K562 (cell line): ENCODE data around the gene RPS27. TPM values are rescaled to one million over a fixed set of nuclear protein-coding genes. Genes with fewer than 3 reads are reported as not detected.

Experiments
- ARNT ChIP-seq, 2 experiments: fragments of 450-650 bp; IDR thresholded peaks; 2 replicates each; pipeline ENCODE4 v1.6.1; 2016; ENCODE audit warnings: mild to moderate bottlenecking in 1 of 2
- CHD2 ChIP-seq: IDR thresholded peaks from 2 replicates; pipeline ENCODE4 v1.6.1; 2011; ENCODE audit warnings: low read depth, low read length
- E2F3 ChIP-seq: fragments of 250-450 bp; sonication (Bioruptor Pico); IDR thresholded peaks from 2 replicates; pipeline ENCODE4 v1.4.0; 2020; ENCODE audit warnings: mild to moderate bottlenecking
- EWSR1 ChIP-seq: fragments of 450-650 bp; IDR thresholded peaks from 2 replicates; pipeline ENCODE4 v1.6.1; 2018; ENCODE audit warnings: borderline replicate concordance, mild to moderate bottlenecking, low read depth, moderate library complexity; ENCODE audit not compliant: partially characterized antibody
- FOXJ2 ChIP-seq: fragments of 200-800 bp; sonication (Bioruptor generic); IDR thresholded peaks from 2 replicates; pipeline ENCODE4 v1.6.1; 2016; ENCODE audit warnings: missing genetic modification characterization, missing compliant biosample characterization
- HSF4 ChIP-seq: fragments of 250-450 bp; sonication (Bioruptor Pico); IDR thresholded peaks from 2 replicates; pipeline ENCODE4 v2.1.2; 2022; ENCODE audit warnings: mild to moderate bottlenecking, moderate library complexity, borderline replicate concordance
- MAZ ChIP-seq, 2 experiments: fragments of 450-650 bp in 1 of 2; sonication (generic) in 1 of 2; formaldehyde crosslinking; IDR thresholded peaks in 1 of 2; conservative IDR thresholded peaks in 1 of 2; 2 replicates each; pipeline versions ENCODE4 v1.4.0 to v1.5.0; 2020; ENCODE audit warnings: mild to moderate bottlenecking in 1 of 2, missing genetic modification reagents in 1 of 2
- NFRKB ChIP-seq: fragments of 450-650 bp; IDR thresholded peaks from 2 replicates; pipeline ENCODE4 v1.6.1; 2016; ENCODE audit warnings: low read depth
- POLR3G ChIP-seq: IDR thresholded peaks from 2 replicates; pipeline ENCODE4 v1.6.1; 2011; ENCODE audit not compliant: insufficient read length, insufficient replicate concordance; ENCODE audit errors: extremely low read depth
- RBM22 ChIP-seq: fragments of 200-400 bp; formaldehyde crosslinking; IDR thresholded peaks from 2 replicates; pipeline ENCODE4 v1.6.1; 2018; ENCODE audit warnings: low read length, low read depth; ENCODE audit not compliant: poor library complexity, severe bottlenecking
- RHOXF2B ChIP-seq: fragments of 250-450 bp; sonication (Bioruptor Pico); conservative IDR thresholded peaks from 2 replicates; pipeline ENCODE4 v1.5.1; 2021
- SIN3B ChIP-seq: fragments of 450-650 bp; IDR thresholded peaks from 2 replicates; pipeline ENCODE4 v1.6.1; 2017; ENCODE audit warnings: low read depth, mild to moderate bottlenecking, moderate library complexity
- SMC3 ChIP-seq: conservative IDR thresholded peaks from 2 replicates; pipeline ENCODE4 v1.6.1; 2011; ENCODE audit warnings: low read depth, low read length, improper control_type of control experiment; ENCODE audit not compliant: insufficient read depth
- ZC3H8 ChIP-seq: fragments of 450-650 bp; IDR thresholded peaks from 2 replicates; pipeline ENCODE4 v1.6.1; 2017
- ZKSCAN8 ChIP-seq: fragments of 200-800 bp; sonication (Bioruptor generic); IDR thresholded peaks from 2 replicates; pipeline ENCODE4 v1.6.1; 2016; ENCODE audit warnings: missing genetic modification characterization, missing compliant biosample characterization
- ZNF311 ChIP-seq: fragments of 250-450 bp; sonication (Bioruptor Pico); IDR thresholded peaks from 2 replicates; pipeline ENCODE4 v1.4.0; 2020; ENCODE audit warnings: mild to moderate bottlenecking, moderate library complexity
- ZNF696 ChIP-seq: fragments of 250-450 bp; sonication (Bioruptor Pico); conservative IDR thresholded peaks from 2 replicates; pipeline ENCODE4 v1.4.0; 2020; ENCODE audit warnings: mild to moderate bottlenecking, moderate library complexity
- polyA plus RNA-seq, 8 experiments: library from polyadenylated mRNA; depleted of rRNA in 4 of 8; stranded (reverse) in 5 of 8; unstranded in 3 of 8; fragments of >200 nt; fragmentation: Nextera tagmentation in 2 of 8; fragmentation: Illumina TruSeq in 1 of 8; extraction: Ambion mirVana in 2 of 8; extraction: Trizol in 1 of 8; gene quantifications; 2 replicates each; pipeline versions ENCODE4 v1.2.1 to v1.2.3, GENCODE V29; 2011 to 2014; ENCODE audit warnings: inconsistent platforms in 1 of 8, missing spikeins in 1 of 8
- total RNA-seq, 7 experiments: library from RNA; depleted of rRNA in 6 of 7; stranded (reverse); fragments of >200 nt in 6 of 7; fragmentation: Illumina TruSeq in 2 of 7; extraction: Trizol in 2 of 7; gene quantifications; 2 replicates each; pipeline versions ENCODE4 v1.2.1 to v1.2.3, GENCODE V29; 2011 to 2021; ENCODE audit warnings: low replicate concordance in 1 of 7
- TF ChIP-seq, protein P1 (sequence below), 2 experiments: fragments of 450-650 bp; conservative IDR thresholded peaks; 2 replicates each; pipeline ENCODE4 v1.6.1; 2017; ENCODE audit warnings: mild to moderate bottlenecking in 2 of 2, moderate library complexity in 2 of 2

The RPS27 gene
- total and polyA plus RNA-seq, 9 of the 15 experiments (the other 6 are each of a cell fraction or from before 2014, with no cell fraction given) = 2,091 to 9,377 (median 6,706) TPM

DNA sequence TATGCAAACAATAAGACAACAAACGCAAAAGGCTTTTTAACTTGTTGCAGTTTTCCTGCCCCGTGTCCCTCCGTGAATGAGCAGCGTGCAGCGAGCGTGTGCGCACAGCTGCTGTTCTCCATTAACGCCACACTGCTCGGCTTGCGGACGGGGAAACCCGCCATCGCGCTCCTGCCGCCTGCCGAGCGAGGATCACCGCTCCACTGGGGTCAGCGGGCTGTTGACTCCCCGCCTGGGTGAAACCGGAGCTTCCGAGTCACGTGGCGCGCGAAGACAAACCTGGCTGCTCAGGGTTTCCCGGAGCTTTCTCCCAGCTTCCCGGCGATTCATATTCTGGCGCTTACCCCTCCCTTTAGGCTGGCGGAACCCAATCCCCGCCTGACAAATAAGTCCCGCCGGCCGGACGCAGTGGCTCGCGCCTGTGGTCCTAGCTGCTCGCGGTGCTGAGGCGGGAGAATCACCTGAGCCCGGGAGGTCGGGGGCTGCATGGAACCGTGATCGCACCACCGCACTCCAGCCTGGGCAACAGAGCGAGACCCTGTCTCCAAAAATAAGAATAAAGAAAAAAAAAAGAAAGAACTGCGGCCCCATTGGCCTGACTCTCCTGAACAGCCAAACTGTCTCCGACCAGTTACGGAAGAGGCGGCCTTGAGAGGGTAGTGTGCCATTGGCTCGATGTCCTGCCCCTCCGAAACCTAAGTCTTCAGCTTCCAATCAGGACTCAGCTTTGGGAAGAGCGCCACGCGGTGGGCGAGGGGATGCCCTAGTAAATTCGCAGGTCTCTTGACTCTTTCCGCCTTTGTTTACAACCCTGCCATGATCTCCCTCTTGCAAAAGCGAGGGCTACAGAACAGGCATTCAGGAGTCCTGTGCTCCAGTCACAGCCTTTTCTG lies 23.2 kb upstream of the RPS27 start, which contains the start of gene CREB3L4 (continued):
- TF ChIP-seq ZC3H8 = no peak
- 0 out of 2 replicates have a peak, but pooled peaks have one; percentile 40 for TF ChIP-seq RHOXF2B (CRISPR knock-in tag)
- peak; percentile 82; the same call in 1 of the 2 replicates for TF ChIP-seq FOXJ2 (tag)
- TF ChIP-seq HSF4 (CRISPR knock-in tag) = no peak
- no peak for TF ChIP-seq RBM22
- TF ChIP-seq NFRKB = peak; percentile 85
- peak; percentile 82 for TF ChIP-seq CHD2
- no peak for TF ChIP-seq EWSR1
- TF ChIP-seq SIN3B = peak; percentile 32; the same call in 1 of the 2 replicates
- no peak; the same call in 1 of the 2 replicates for TF ChIP-seq E2F3 (CRISPR knock-in tag)
- no peak for TF ChIP-seq ZNF311 (CRISPR knock-in tag)
- TF ChIP-seq, protein P1, sequence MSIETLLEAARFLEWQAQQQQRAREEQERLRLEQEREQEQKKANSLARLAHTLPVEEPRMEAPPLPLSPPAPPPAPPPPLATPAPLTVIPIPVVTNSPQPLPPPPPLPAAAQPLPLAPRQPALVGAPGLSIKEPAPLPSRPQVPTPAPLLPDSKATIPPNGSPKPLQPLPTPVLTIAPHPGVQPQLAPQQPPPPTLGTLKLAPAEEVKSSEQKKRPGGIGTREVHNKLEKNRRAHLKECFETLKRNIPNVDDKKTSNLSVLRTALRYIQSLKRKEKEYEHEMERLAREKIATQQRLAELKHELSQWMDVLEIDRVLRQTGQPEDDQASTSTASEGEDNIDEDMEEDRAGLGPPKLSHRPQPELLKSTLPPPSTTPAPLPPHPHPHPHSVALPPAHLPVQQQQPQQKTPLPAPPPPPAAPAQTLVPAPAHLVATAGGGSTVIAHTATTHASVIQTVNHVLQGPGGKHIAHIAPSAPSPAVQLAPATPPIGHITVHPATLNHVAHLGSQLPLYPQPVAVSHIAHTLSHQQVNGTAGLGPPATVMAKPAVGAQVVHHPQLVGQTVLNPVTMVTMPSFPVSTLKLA (conservative IDR thresholded peaks at IDR 0.05) = peak; percentile 88 to 94
- peak; percentile 71 to 83 for TF ChIP-seq MAZ (CRISPR knock-in tag; conservative IDR thresholded peaks at IDR 0.05 in 1 of 2, IDR thresholded peaks at IDR 0.05 in 1 of 2)
- TF ChIP-seq SMC3 = no peak
- TF ChIP-seq ZNF696 (CRISPR knock-in tag) = no peak
- TF ChIP-seq ZKSCAN8 (CRISPR knock-in tag) = no peak
- no peak for TF ChIP-seq POLR3G
- no peak for TF ChIP-seq ARNT (IDR thresholded peaks at IDR 0.05)
